Stimulated activated CD4-positive, alpha-beta T cell treated with anti-CD3 and anti-CD28 coated beads, Interleukin-1b, Interleukin-23, amount 100 ng/mL, for 4 hours (primary cell): ENCODE measurements around the gene GMEB2.
A peak's percentile ranks its signal among the peaks of the same experiment; 100 is the strongest.
"Not testable (repeated sequence)": the region's sequence is repeated elsewhere in the genome, so short reads cannot be mapped to it uniquely, and the experiment has no call there.

Experiments
- DNase-seq, 2 donors: peaks; one replicate each; pipeline ENCODE4 v3.0.0-alpha.2; 2020; ENCODE audit warnings: low read depth in 2 of 2

GMEB2 gene

GRCh38 chr20:63626424-63627128 lies at the start of gene GMEB2:
Gene GMEB2, minus strand, starts transcription at chr20:63627101. Its CDS starts 7,704 bp downstream, at chr20:63619397.
- DNase-seq: peak; percentile 65 to 73

- no peak for DNase-seq
Measured at GRCh38 chr20:63675681-63676368, 48.9 kb upstream of the GMEB2 start.

- no peak for DNase-seq
Measured at GRCh38 chr20:63673951-63674350, 47.0 kb upstream of the GMEB2 start.

GRCh38 chr20:63672666-63673065 lies 45.8 kb upstream of the GMEB2 start:
- DNase-seq: no peak

- DNase-seq: not testable (repeated sequence)
Measured at GRCh38 chr20:63671695-63672094, 44.8 kb upstream of the GMEB2 start.

GRCh38 chr20:63668351-63668750 lies 41.5 kb upstream of the GMEB2 start:
- no peak for DNase-seq

GRCh38 chr20:63667858-63668257 lies 41.0 kb upstream of the GMEB2 start:
- DNase-seq: no peak

- no peak for DNase-seq
Measured at GRCh38 chr20:63665708-63666107, 38.8 kb upstream of the GMEB2 start.

- no peak for DNase-seq
Measured at GRCh38 chr20:63664861-63665594, 38.1 kb upstream of the GMEB2 start.

GRCh38 chr20:63664143-63664851 lies 37.4 kb upstream of the GMEB2 start:
- no peak for DNase-seq

- DNase-seq: no peak
Measured at GRCh38 chr20:63663332-63664066, 36.6 kb upstream of the GMEB2 start.

- no peak for DNase-seq
Measured at GRCh38 chr20:63662813-63663189, 35.9 kb upstream of the GMEB2 start.

- DNase-seq: no peak
Measured at GRCh38 chr20:63661959-63662812, 35.3 kb upstream of the GMEB2 start.

- DNase-seq: no peak
Measured at GRCh38 chr20:63661108-63661507, 34.2 kb upstream of the GMEB2 start.

- DNase-seq: no peak
Measured at GRCh38 chr20:63660622-63661021, 33.7 kb upstream of the GMEB2 start.

- not testable (repeated sequence) for DNase-seq
Measured at GRCh38 chr20:63660174-63660573, 33.3 kb upstream of the GMEB2 start.

GRCh38 chr20:63659370-63659769 lies 32.5 kb upstream of the GMEB2 start:
- no peak for DNase-seq

- no peak for DNase-seq
Measured at GRCh38 chr20:63658749-63659187, 31.9 kb upstream of the GMEB2 start.

- DNase-seq: peak; percentile 82 to 87
Measured at GRCh38 chr20:63657937-63658748, 31.2 kb upstream of the GMEB2 start, which contains the start of gene RTEL1. Gene RTEL1, plus strand, starts transcription at chr20:63658312. Its CDS starts 1,091 bp downstream, at chr20:63659403.
